Mucosa of rectum (tissue), 2 donors: ENCODE measurements around the gene ANO1.

Source experiments
- H3K27ac ChIP-seq, 2 donors: one replicate each; pipeline ENCODE4 v1.7.0; 2013; ENCODE audit warnings: inconsistent platforms in 2 of 2, low read depth in 2 of 2, low read length in 2 of 2
- H3K27me3 ChIP-seq, 2 donors: one replicate each; pipeline ENCODE4 v1.7.0; 2013; ENCODE audit warnings: low read length in 2 of 2; ENCODE audit not compliant: control insufficient read depth in 2 of 2, insufficient read depth in 2 of 2
- H3K36me3 ChIP-seq, 2 donors: one replicate each; pipeline ENCODE4 v1.7.0; 2013; ENCODE audit warnings: low read length in 2 of 2; ENCODE audit not compliant: control insufficient read depth in 2 of 2, insufficient read depth in 2 of 2
- H3K4me1 ChIP-seq, 2 donors: one replicate each; pipeline ENCODE4 v1.7.0; 2013; ENCODE audit warnings: low read length in 2 of 2, mild to moderate bottlenecking in 1 of 2; ENCODE audit not compliant: control insufficient read depth in 2 of 2, insufficient read depth in 2 of 2
- H3K4me3 ChIP-seq, 2 donors: one replicate each; pipeline ENCODE4 v1.7.0; 2013; ENCODE audit warnings: low read length in 2 of 2
- H3K9ac ChIP-seq, 2 donors: one replicate each; pipeline ENCODE4 v1.7.0; 2013; ENCODE audit warnings: low read length in 2 of 2, low read depth in 1 of 2, mild to moderate bottlenecking in 1 of 2
- H3K9me3 ChIP-seq, 2 donors: one replicate each; pipeline ENCODE4 v1.7.0; 2013; ENCODE audit warnings: low read length in 2 of 2; ENCODE audit not compliant: control insufficient read depth in 2 of 2
- donor health status: healthy.
- donor health status: Normal muscosa, but diverticular disease.

Gene ANO1

GRCh38 chr11:70123711-70124110, 45.6 kb downstream of the ANO1 start:
- Histone ChIP-seq H3K9me3 (no peaks in the 10 kb centered on the region), H3K27ac (no peak overlapping the region), H3K27me3 (no peaks in the 10 kb centered on the region), H3K9ac (no peak overlapping the region), H3K36me3 (no peaks in the 10 kb centered on the region), H3K4me1 (no peaks in the 10 kb centered on the region), H3K4me3 (no peak overlapping the region)

GRCh38 chr11:70124321-70125000, 46.3 kb downstream of the ANO1 start:
- no peak overlapping the region for H3K9ac ChIP-seq
- H3K27ac ChIP-seq: no peak overlapping the region
- H3K27me3 ChIP-seq: no peaks in the 10 kb centered on the region
- no peaks in the 10 kb centered on the region for H3K36me3 ChIP-seq
- H3K4me1 ChIP-seq: no peaks in the 10 kb centered on the region
- no peak overlapping the region for H3K4me3 ChIP-seq
- no peaks in the 10 kb centered on the region for H3K9me3 ChIP-seq

GRCh38 chr11:70126494-70126893, 48.4 kb downstream of the ANO1 start:
- H3K36me3 ChIP-seq: no peaks in the 10 kb centered on the region
- H3K4me1 ChIP-seq: no peaks in the 10 kb centered on the region
- no peak overlapping the region for H3K27ac ChIP-seq
- H3K9me3 ChIP-seq: no peaks in the 10 kb centered on the region
- H3K9ac ChIP-seq: no peak overlapping the region
- no peak overlapping the region for H3K4me3 ChIP-seq
- no peaks in the 10 kb centered on the region for H3K27me3 ChIP-seq

DNA sequence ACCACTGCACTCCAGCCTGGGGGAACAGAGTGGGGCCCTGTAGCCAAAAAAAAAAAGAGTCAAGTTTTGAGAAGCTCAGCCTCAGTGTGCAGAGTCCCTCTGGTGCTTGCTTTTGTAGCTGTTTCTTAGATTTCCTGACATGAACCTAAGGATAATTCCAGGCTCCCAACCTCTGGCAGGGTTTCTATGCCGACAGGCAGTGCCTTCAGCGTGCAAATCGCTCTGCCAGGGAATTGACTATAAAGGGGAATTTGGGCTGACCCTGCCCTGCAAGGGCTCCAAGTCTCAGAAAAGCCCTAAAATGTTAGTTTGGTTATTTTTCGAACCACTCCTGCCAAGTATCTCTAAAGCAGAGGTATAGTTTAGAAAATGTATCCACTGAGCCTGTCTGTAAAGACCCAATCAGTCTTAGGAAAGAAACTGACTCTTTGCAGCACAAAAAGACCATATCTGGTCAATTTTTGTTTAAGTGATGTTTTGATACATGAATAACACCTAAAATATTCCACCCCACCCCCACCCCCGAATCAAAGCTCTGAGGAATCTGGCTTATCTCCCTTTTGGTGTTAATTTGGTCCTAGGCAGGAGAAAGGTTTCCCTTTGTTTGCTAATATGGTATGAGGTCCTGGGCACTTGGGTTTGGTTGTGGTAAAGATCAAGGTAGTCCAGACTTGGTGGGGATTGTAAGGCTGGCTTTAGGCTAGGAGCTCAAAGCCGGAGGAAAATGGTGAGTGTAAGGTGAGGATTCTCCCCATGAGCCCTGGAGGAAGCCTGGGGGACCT, 49.7 kb downstream of the ANO1 start:
- no peaks in the 10 kb centered on the region for H3K27me3 ChIP-seq
- H3K9me3 ChIP-seq: no peaks in the 10 kb centered on the region
- no peak overlapping the region for H3K27ac ChIP-seq
- no peak overlapping the region for H3K9ac ChIP-seq
- H3K36me3 ChIP-seq: no peaks in the 10 kb centered on the region
- no peaks in the 10 kb centered on the region for H3K4me1 ChIP-seq
- H3K4me3 ChIP-seq: no peak overlapping the region

DNA sequence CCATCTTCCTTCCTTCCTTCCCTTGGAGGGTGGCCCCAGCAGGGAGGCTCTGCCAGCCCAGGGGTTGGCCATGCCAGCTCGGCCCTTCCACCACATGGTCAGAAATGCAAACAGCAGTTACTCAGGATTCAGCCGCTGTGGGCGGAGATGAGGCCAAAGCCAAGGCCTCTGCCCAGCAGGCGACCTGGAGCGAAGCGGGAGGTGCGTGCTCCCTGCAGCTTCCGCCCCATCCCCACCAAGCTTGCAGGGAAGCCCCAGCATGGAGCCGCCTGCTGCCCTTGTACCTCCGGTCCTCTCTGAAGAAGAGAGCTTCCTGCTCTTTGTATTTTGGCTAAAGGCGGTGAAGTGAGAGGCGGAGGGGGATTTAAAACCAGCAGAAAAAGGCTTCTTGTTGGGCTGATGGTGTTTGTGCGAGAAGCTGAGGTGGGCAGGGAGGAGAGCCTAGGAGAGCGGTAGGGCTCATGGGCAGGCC, 50.4 kb downstream of the ANO1 start:
- H3K4me1 ChIP-seq: no peaks in the 10 kb centered on the region
- no peak overlapping the region for H3K27ac ChIP-seq
- H3K9me3 ChIP-seq: no peaks in the 10 kb centered on the region
- H3K9ac ChIP-seq: no peak overlapping the region
- no peak overlapping the region for H3K4me3 ChIP-seq
- H3K27me3 ChIP-seq: no peaks in the 10 kb centered on the region
- no peaks in the 10 kb centered on the region for H3K36me3 ChIP-seq

GRCh38 chr11:70129051-70129592, 51.0 kb downstream of the ANO1 start:
- Histone ChIP-seq H3K4me1 (no peaks in the 10 kb centered on the region), H3K27me3 (no peaks in the 10 kb centered on the region), H3K9me3 (no peaks in the 10 kb centered on the region), H3K36me3 (no peaks in the 10 kb centered on the region), H3K9ac (no peak overlapping the region), H3K4me3 (no peak overlapping the region), H3K27ac (no peak overlapping the region)

DNA sequence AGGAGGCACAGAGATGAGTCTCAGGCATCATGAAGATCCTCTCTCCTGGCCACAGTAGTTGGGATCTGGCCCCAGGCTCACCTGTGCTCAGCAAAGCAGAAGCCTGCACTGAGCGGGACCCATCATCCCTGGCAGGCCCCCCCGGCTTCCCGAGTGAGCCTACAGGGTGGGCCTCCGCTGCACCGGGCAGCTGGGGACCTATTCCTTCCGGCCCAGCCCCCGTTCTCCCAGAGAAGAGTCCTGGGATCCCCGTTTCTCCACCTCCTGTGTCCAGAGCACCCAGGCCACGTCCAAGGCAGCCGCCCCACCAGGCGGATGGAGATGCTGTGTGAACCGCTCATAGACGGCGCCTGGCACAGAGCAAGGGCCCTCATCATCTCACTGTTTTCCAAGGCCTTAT, 52.5 kb downstream of the ANO1 start:
- no peaks in the 10 kb centered on the region for H3K4me1 ChIP-seq
- no peak overlapping the region for H3K27ac ChIP-seq
- no peaks in the 10 kb centered on the region for H3K36me3 ChIP-seq
- no peak overlapping the region for H3K9ac ChIP-seq
- no peak overlapping the region for H3K4me3 ChIP-seq
- H3K27me3 ChIP-seq: no peaks in the 10 kb centered on the region
- H3K9me3 ChIP-seq: no peaks in the 10 kb centered on the region

GRCh38 chr11:70131606-70132190, 53.6 kb downstream of the ANO1 start:
- Histone ChIP-seq H3K4me3 (no peak overlapping the region), H3K36me3 (no peaks in the 10 kb centered on the region), H3K4me1 (no peaks in the 10 kb centered on the region), H3K27me3 (no peaks in the 10 kb centered on the region), H3K27ac (no peak overlapping the region), H3K9me3 (no peaks in the 10 kb centered on the region), H3K9ac (no peak overlapping the region)

GRCh38 chr11:70132641-70133040, 54.5 kb downstream of the ANO1 start:
- no peaks in the 10 kb centered on the region for H3K36me3 ChIP-seq
- H3K9me3 ChIP-seq: no peaks in the 10 kb centered on the region
- H3K9ac ChIP-seq: no peak overlapping the region
- H3K27me3 ChIP-seq: no peaks in the 10 kb centered on the region
- no peak overlapping the region for H3K4me3 ChIP-seq
- no peak overlapping the region for H3K27ac ChIP-seq
- no peaks in the 10 kb centered on the region for H3K4me1 ChIP-seq

DNA sequence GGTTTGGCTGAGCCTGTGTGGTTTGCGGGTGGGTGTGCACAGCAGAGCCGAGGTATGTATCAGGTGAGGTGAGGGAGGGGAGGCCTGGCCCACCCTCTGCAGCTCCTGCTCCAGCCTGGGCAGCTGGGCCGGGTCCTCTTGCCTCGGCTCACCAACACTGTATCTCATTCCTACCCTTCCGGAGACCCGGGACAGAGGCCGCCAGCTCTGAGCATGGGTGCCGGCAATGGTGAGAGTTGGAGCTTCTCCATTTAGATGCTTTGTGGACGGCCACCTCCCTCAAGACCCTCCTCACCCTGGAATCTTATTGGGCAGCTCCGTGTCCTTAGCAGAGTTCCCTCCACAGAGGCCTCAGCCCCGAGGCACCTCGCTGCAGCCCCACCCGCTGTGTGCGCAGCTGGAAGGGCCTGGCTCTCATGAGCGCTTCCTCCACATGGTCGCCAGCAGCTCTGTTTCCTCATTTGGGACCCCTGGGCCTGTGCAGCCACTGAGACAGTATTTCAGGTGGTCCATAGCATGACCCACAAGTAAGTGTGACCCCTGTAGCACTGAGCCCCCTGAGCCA, 55.7 kb downstream of the ANO1 start:
- Histone ChIP-seq H3K27ac (no peak overlapping the region), H3K4me3 (no peak overlapping the region), H3K36me3 (no peaks in the 10 kb centered on the region), H3K9me3 (no peaks in the 10 kb centered on the region), H3K9ac (no peak overlapping the region), H3K27me3 (no peaks in the 10 kb centered on the region), H3K4me1 (no peaks in the 10 kb centered on the region)
